Measurements from ENCODE around the gene GLP2R. TPM values are rescaled to one million over a fixed set of nuclear protein-coding genes. Genes with fewer than 3 reads are reported as not detected.

The GLP2R gene
- total RNA-seq, 1 donor from 2014 or later, result not detected

DNA sequence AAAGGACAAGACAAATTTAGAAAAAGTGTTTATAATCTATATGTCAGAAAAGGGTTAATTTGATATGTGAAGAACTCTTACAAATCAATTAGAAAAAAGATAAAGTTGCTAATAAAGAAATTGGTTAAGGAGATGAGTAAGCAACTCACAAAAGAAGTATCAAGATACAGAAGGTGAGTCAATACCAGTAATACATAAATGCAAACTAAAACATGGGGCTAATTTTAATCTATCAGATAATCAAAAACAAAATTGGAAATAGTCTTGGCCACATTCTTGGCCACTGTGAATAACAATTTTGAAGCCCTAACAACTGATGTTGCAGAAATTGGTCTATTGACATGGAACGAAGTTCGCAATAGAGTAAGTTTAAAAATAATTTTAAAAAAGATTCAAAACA lies 41.2 kb upstream of the GLP2R start:
- no peak for ATAC-seq (ENCODE audit: low read depth)
- no peak for DNase-seq
- H3K9me3 Mint-ChIP-seq, result no peaks in the 10 kb centered on the region
- peaks cover 8% of the 10 kb centered on the region for H3K27me3 Mint-ChIP-seq
- intact Hi-C loops (cut with micrococcal nuclease), result no loop called here
- no peak overlapping the region for H3K27ac Mint-ChIP-seq
- H3K4me1 Mint-ChIP-seq, result no peaks in the 10 kb centered on the region
- no peak overlapping the region for H3K4me3 Mint-ChIP-seq
- TF ChIP-seq, protein P1, sequence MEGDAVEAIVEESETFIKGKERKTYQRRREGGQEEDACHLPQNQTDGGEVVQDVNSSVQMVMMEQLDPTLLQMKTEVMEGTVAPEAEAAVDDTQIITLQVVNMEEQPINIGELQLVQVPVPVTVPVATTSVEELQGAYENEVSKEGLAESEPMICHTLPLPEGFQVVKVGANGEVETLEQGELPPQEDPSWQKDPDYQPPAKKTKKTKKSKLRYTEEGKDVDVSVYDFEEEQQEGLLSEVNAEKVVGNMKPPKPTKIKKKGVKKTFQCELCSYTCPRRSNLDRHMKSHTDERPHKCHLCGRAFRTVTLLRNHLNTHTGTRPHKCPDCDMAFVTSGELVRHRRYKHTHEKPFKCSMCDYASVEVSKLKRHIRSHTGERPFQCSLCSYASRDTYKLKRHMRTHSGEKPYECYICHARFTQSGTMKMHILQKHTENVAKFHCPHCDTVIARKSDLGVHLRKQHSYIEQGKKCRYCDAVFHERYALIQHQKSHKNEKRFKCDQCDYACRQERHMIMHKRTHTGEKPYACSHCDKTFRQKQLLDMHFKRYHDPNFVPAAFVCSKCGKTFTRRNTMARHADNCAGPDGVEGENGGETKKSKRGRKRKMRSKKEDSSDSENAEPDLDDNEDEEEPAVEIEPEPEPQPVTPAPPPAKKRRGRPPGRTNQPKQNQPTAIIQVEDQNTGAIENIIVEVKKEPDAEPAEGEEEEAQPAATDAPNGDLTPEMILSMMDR (IDR thresholded peaks at IDR 0.05), result no peak
- H3K36me3 Mint-ChIP-seq (ENCODE audit: low read depth), result no peaks in the 10 kb centered on the region
- ChIA-PET CTCF (no interaction called here), POLR2A (no interaction called here)

DNA sequence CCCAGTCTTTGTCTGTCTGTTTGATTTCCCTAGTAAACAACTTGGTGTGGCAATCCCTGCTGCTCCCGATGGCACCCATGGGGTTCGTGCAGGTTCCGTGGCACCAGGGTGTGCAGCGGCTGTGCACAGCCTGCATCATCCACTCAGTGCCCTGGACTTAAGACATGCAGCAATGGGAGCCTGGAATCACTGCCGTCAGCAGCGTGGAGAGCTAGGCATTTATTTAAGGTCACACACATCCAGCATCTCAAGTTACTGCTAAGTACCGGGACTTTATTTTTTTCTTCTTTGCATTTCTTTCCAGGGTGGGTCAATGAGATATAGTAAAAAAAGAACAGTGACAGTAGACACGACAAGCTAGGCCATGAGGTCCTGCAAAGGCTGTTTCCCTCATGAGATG lies 37.1 kb upstream of the GLP2R start:
- Mint-ChIP-seq H3K9me3 (no peaks in the 10 kb centered on the region), H3K27ac (no peak overlapping the region), H3K4me3 (no peak overlapping the region), H3K36me3 (ENCODE audit: low read depth) (no peaks in the 10 kb centered on the region), H3K27me3 (no peaks in the 10 kb centered on the region), H3K4me1 (no peaks in the 10 kb centered on the region)
- TF ChIP-seq, protein P1 (IDR thresholded peaks at IDR 0.05), result no peak
- DNase-seq (no peak), ATAC-seq (ENCODE audit: low read depth) (no peak)
- CTCF ChIA-PET, result no interaction called here
- intact Hi-C loops (cut with micrococcal nuclease), result no loop called here
- POLR2A ChIA-PET, result no interaction called here

DNA sequence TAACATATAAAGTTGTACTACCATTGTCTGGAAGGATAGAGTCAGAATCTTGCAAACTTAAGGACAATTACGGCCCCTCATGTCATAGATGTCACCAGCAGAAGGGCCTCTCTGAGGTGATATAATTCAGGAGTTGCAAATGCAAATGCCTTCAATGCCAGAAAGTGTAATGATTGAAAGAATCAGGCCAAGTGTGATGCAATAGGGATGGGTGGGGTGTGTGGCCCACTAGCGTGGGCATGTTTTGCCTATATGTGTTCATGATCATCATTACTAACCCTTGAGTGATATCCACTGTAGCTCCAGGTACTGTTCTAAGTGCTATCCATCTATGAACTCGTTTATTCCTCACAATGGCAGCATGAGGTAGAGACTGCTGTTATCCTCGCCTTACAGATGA lies 35.4 kb upstream of the GLP2R start:
- ChIA-PET POLR2A (no interaction called here), CTCF (no interaction called here)
- Mint-ChIP-seq H3K4me1 (no peaks in the 10 kb centered on the region), H3K27me3 (no peaks in the 10 kb centered on the region), H3K36me3 (ENCODE audit: low read depth) (no peaks in the 10 kb centered on the region), H3K4me3 (no peak overlapping the region), H3K9me3 (no peaks in the 10 kb centered on the region), H3K27ac (no peak overlapping the region)
- no peak for DNase-seq
- ATAC-seq (ENCODE audit: low read depth), result no peak
- TF ChIP-seq, protein P1 (IDR thresholded peaks at IDR 0.05), result no peak
- intact Hi-C loops (cut with micrococcal nuclease), result no loop called here

DNA sequence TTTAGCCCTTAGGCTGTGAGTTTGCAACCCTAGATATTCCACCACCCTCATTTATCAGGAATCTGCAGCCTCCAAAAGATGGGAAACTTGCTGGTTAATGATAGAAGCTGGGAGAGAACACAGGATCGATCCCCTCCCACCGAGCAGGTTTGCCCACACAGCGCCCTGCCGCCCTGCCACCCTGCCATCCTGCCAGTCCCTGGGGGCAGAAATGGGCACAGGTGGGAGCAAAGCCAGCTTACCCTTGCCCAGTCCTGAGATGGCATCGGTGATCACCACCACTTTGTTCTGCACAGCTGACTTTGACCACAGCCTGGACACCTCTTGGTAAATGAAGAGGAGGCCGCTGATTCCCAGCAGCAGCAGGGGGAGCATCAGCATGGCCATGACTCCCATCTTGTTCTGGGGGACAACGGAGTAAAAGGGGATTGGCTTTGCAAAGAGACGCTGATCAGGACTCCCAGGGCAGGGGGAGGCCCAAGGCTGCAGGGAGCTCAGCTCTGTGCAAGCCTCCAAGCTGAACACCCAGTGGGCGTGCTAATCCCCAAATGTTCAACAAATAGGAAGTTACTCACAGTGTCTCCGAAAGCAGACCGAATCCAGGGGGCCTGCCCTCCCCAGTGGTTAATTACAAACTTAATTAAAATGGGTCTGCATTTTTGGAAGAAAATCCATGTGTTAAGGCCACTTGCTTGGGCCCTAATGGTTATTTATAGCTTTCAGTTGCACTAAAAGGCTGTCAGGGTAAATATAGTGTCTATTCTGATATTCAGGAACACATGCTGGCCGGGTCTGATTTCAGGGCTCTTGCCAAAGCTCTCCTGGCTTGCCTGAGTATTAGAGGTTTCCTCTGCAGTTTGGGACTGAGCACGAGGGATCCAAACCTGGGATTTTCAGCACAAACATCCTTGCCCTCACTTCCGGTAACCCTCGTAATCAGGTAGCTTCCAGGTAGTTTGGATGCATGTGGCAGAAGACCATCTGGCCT lies 34.5 kb upstream of the GLP2R start, which contains the start of gene DHRS7C:
Gene DHRS7C (minus strand): TSS at position 704 of the 988 bp plus-strand sequence. CDS start 308 bp downstream, at position 396.
- ChIA-PET CTCF (no interaction called here), POLR2A (no interaction called here)
- Mint-ChIP-seq H3K36me3 (ENCODE audit: low read depth) (no peaks in the 10 kb centered on the region), H3K9me3 (no peaks in the 10 kb centered on the region), H3K27ac (no peak within 1 kb of the TSS), H3K4me3 (no peak within 1 kb of the TSS), H3K27me3 (no peaks in the 10 kb centered on the region), H3K4me1 (no peaks in the 10 kb centered on the region)
- DNase-seq, result no peak
- TF ChIP-seq, protein P1 (IDR thresholded peaks at IDR 0.05), result no peak
- ATAC-seq (ENCODE audit: low read depth), result no peak
- intact Hi-C loops (cut with micrococcal nuclease), result no loop called here

DNA sequence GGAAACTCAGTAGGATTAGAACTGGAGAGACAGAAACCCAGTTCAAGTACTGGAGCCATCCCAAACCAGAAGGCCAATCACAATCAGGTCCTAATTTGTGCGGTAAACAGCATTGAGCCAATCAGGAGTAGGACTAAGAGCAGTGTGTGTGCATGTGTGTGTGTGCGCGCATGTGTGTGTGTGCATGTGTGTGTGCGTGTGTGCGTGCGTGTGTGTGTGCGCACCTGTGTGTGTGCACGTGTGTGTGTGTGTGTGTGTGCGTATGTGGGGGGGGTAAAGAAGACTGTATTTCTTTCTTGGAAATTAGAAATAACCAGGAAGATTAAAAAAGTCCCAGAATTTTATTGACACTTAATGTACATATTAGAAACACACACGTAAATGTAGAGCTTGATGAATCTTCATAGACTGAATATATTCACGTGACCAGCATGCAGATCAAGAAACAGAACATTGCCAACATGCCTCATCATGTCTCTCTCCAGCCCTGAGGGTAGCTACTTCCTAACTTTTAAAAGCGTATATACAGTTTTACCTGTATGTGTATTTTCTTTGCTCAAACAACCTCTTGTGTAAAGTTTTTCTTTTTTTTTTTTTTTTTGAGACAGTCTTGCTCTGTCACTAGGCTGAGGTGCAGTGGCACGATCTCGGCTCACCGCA lies 33.4 kb upstream of the GLP2R start:
- POLR2A ChIA-PET, result no interaction called here
- DNase-seq (no peak), ATAC-seq (ENCODE audit: low read depth) (no peak)
- intact Hi-C loops (cut with micrococcal nuclease), result no loop called here
- no peaks in the 10 kb centered on the region for H3K36me3 Mint-ChIP-seq (ENCODE audit: low read depth)
- H3K27ac Mint-ChIP-seq, result no peak overlapping the region
- no peaks in the 10 kb centered on the region for H3K4me1 Mint-ChIP-seq
- H3K4me3 Mint-ChIP-seq, result no peak overlapping the region
- H3K9me3 Mint-ChIP-seq, result no peaks in the 10 kb centered on the region
- CTCF ChIA-PET, result no interaction called here
- H3K27me3 Mint-ChIP-seq, result no peaks in the 10 kb centered on the region
- TF ChIP-seq, protein P1 (IDR thresholded peaks at IDR 0.05), result no peak

Measured in activated B cell treated with CpG ODN at 0.5 μM for 24 hours (primary cell).